ENCODE data around the gene CAPN2.

CAPN2 gene

GRCh38 chr1:223780949-223781348, 68.6 kb downstream of the CAPN2 start:
- no peak for TF ChIP-seq POLR2A (IDR thresholded peaks at IDR 0.05; ENCODE audit: extremely low read depth, insufficient read length)
- TF ChIP-seq MAX (IDR thresholded peaks at IDR 0.05; ENCODE audit: low read depth, low read length): no peak
- no peak for TF ChIP-seq CTCF (IDR thresholded peaks at IDR 0.05; ENCODE audit: low read depth, low read length)
- TF ChIP-seq MYC (IDR thresholded peaks at IDR 0.05; ENCODE audit: low read depth, low read length): no peak
- no peak overlapping the region for H3K4me3 ChIP-seq (ENCODE audit: low read depth, low read length)
- no peak for DNase-seq (ENCODE audit: low read depth)

- H3K4me3 ChIP-seq (ENCODE audit: low read depth, low read length): no peak overlapping the region
- no peak for DNase-seq (ENCODE audit: low read depth)
- TF ChIP-seq MYC (IDR thresholded peaks at IDR 0.05; ENCODE audit: low read depth, low read length) (no peak), CTCF (IDR thresholded peaks at IDR 0.05; ENCODE audit: low read depth, low read length) (no peak), POLR2A (IDR thresholded peaks at IDR 0.05; ENCODE audit: extremely low read depth, insufficient read length) (no peak), MAX (IDR thresholded peaks at IDR 0.05; ENCODE audit: low read depth, low read length) (no peak)
Observed at GRCh38 chr1:223783676-223784075, 71.3 kb downstream of the CAPN2 start.

GRCh38 chr1:223784541-223784940, 72.2 kb downstream of the CAPN2 start:
- DNase-seq (ENCODE audit: low read depth): no peak

GRCh38 chr1:223785808-223786207, 73.5 kb downstream of the CAPN2 start:
- no peak for TF ChIP-seq MYC (IDR thresholded peaks at IDR 0.05; ENCODE audit: low read depth, low read length)
- H3K4me3 ChIP-seq (ENCODE audit: low read depth, low read length): no peak overlapping the region
- no peak for DNase-seq (ENCODE audit: low read depth)

More at GRCh38 chr1:223784541-223784940, 72.2 kb downstream of the CAPN2 start:
- H3K4me3 ChIP-seq (ENCODE audit: low read depth, low read length): no peak overlapping the region
- TF ChIP-seq CTCF (IDR thresholded peaks at IDR 0.05; ENCODE audit: low read depth, low read length) (no peak), MYC (IDR thresholded peaks at IDR 0.05; ENCODE audit: low read depth, low read length) (no peak), MAX (IDR thresholded peaks at IDR 0.05; ENCODE audit: low read depth, low read length) (no peak), POLR2A (IDR thresholded peaks at IDR 0.05; ENCODE audit: extremely low read depth, insufficient read length) (no peak)

GRCh38 chr1:223788746-223789415, 76.5 kb downstream of the CAPN2 start:
- H3K4me3 ChIP-seq (ENCODE audit: low read depth, low read length): no peak overlapping the region
- TF ChIP-seq MYC (IDR thresholded peaks at IDR 0.05; ENCODE audit: low read depth, low read length) (no peak), CTCF (IDR thresholded peaks at IDR 0.05; ENCODE audit: low read depth, low read length) (no peak), MAX (IDR thresholded peaks at IDR 0.05; ENCODE audit: low read depth, low read length) (no peak), POLR2A (IDR thresholded peaks at IDR 0.05; ENCODE audit: extremely low read depth, insufficient read length) (no peak)
- DNase-seq (ENCODE audit: low read depth): no peak

GRCh38 chr1:223792046-223792445, 79.7 kb downstream of the CAPN2 start:
- TF ChIP-seq CTCF (IDR thresholded peaks at IDR 0.05; ENCODE audit: low read depth, low read length) (no peak), MYC (IDR thresholded peaks at IDR 0.05; ENCODE audit: low read depth, low read length) (no peak), MAX (IDR thresholded peaks at IDR 0.05; ENCODE audit: low read depth, low read length) (no peak), POLR2A (IDR thresholded peaks at IDR 0.05; ENCODE audit: extremely low read depth, insufficient read length) (no peak)
- DNase-seq (ENCODE audit: low read depth): no peak
- no peak overlapping the region for H3K4me3 ChIP-seq (ENCODE audit: low read depth, low read length)
